PC-3 (cell line): ENCODE results near the gene DSCAM. TPM values are rescaled to one million over a fixed set of nuclear protein-coding genes. Genes with fewer than 3 reads are reported as not detected.

Experiments used
- ATAC-seq: fragments of 200-7000 bp; cut with Tn5 transposase; 2 replicates; pipeline ENCODE4 v1.9.1; 2020; ENCODE audit warnings: mild to moderate bottlenecking, moderate library complexity
- BruUV-seq: library from RNA; stranded (reverse); fragments of 400-500 nt; replicated peaks from 2 replicates; lab custom pipeline; 2021; lab: Mats Ljungman, UMichigan
- CTCF ChIA-PET: fragments of 300-600 bp; sonication (Branson Sonifier 250); formaldehyde crosslinking; loops from one replicate; lab custom pipeline; 2022; ENCODE audit warnings: antibody characterized with exemption; lab: Charles Lee
- POLR2A ChIA-PET: fragments of 300-600 bp; sonication (Branson Sonifier 250); formaldehyde crosslinking; loops from one replicate; lab custom pipeline; 2022; ENCODE audit warnings: antibody characterized with exemption; ENCODE audit not compliant: unreplicated experiment; lab: Charles Lee
- DNase-seq: peaks from one replicate; pipeline ENCODE4 v3.0.0-alpha.2; 2015
- H2AFZ ChIP-seq: fragments of 300-600 bp; sonication (generic); 2 replicates; pipeline ENCODE4 v1.6.0; 2016; ENCODE audit warnings: antibody characterized with exemption, low read length
- H3F3A ChIP-seq: fragments of 300-600 bp; sonication (generic); one replicate; pipeline ENCODE4 v1.6.0; 2017; ENCODE audit warnings: antibody characterized with exemption, low read length, control low read depth, mild to moderate bottlenecking; ENCODE audit not compliant: unreplicated experiment
- H3K27ac ChIP-seq: fragments of 300-600 bp; sonication (generic); 2 replicates; pipeline ENCODE4 v1.5.1; 2016; ENCODE audit warnings: mild to moderate bottlenecking, low read length
- H3K27me3 ChIP-seq: fragments of 300-600 bp; sonication (generic); 2 replicates; pipeline ENCODE4 v1.6.1; 2016; ENCODE audit warnings: low read length, mixed read lengths
- H3K36me3 ChIP-seq: fragments of 300-600 bp; sonication (generic); 2 replicates; pipeline ENCODE4 v1.6.1; 2016; ENCODE audit warnings: low read depth, mixed run types, low read length, mixed read lengths
- H3K4me1 ChIP-seq: fragments of 300-600 bp; sonication (generic); 2 replicates; pipeline ENCODE4 v1.5.1; 2016; ENCODE audit warnings: low read length; ENCODE audit not compliant: insufficient read depth
- H3K4me2 ChIP-seq: fragments of 300-600 bp; sonication (generic); 2 replicates; pipeline ENCODE4 v1.6.0; 2016; ENCODE audit warnings: low read length
- H3K4me3 ChIP-seq: fragments of 300-600 bp; sonication (generic); 2 replicates; pipeline ENCODE4 v1.5.1; 2016; ENCODE audit warnings: mild to moderate bottlenecking, low read length, mixed read lengths
- H3K79me2 ChIP-seq: fragments of 300-600 bp; sonication (generic); 2 replicates; pipeline ENCODE4 v1.6.1; 2017; ENCODE audit warnings: low read length, mixed read lengths
- H3K9ac ChIP-seq: fragments of 300-600 bp; sonication (generic); 2 replicates; pipeline ENCODE4 v1.6.0; 2016; ENCODE audit warnings: mild to moderate bottlenecking, low read length
- H3K9me2 ChIP-seq: fragments of 300-600 bp; sonication (generic); replicated peaks from 2 replicates; pipeline ENCODE4 v1.6.1; 2016; ENCODE audit warnings: mixed run types, low read length, mixed read lengths
- H3K9me3 ChIP-seq: fragments of 300-600 bp; sonication (generic); 2 replicates; pipeline ENCODE4 v1.6.1; 2016; ENCODE audit warnings: low read length, mixed read lengths
- H4K20me1 ChIP-seq: fragments of 300-600 bp; sonication (generic); 2 replicates; pipeline ENCODE4 v1.6.1; 2016; ENCODE audit warnings: low read length, mixed read lengths
- CTCF ChIP-seq: fragments of 300-600 bp; sonication (generic); conservative IDR thresholded peaks from 2 replicates; pipeline ENCODE4 v1.5.1; 2017; ENCODE audit warnings: antibody characterized with exemption, low read depth, mild to moderate bottlenecking, low read length
- EZH2 ChIP-seq: fragments of 300-600 bp; sonication (generic); IDR thresholded peaks from one replicate; pipeline ENCODE4 v1.6.1; 2017; ENCODE audit warnings: antibody characterized with exemption, mild to moderate bottlenecking, low read length; ENCODE audit not compliant: unreplicated experiment
- EZH2phosphoT487 ChIP-seq: fragments of 300-600 bp; sonication (generic); IDR thresholded peaks from 2 replicates; pipeline ENCODE4 v1.6.1; 2018; ENCODE audit warnings: mild to moderate bottlenecking, antibody characterized with exemption, low read length, borderline replicate concordance
- intact Hi-C: fragments of 100-400 bp; cut with micrococcal nuclease; formaldehyde crosslinking; loops from 2 replicates; pipeline ENCODE4 v1.9.0; 2023
- total RNA-seq: library from RNA; depleted of rRNA; stranded (reverse); fragments of >200 nt; gene quantifications from 2 replicates; pipeline ENCODE4 v1.2.3, GENCODE V29; 2014

DSCAM gene
- total RNA-seq, 1 experiment from 2014 or later: not detected

GRCh38 chr21:40736145-40736544 is 110.8 kb downstream of the DSCAM start:
- intact Hi-C loops: no loop called here
- no peaks in the 10 kb centered on the region for H3K9me2 ChIP-seq
- no peaks in the 10 kb centered on the region for H3F3A ChIP-seq
- H3K27ac ChIP-seq: no peak overlapping the region
- ATAC-seq (no peak), DNase-seq (no peak)
- H3K4me2 ChIP-seq: no peak overlapping the region
- H3K4me3 ChIP-seq: no peak overlapping the region
- H3K79me2 ChIP-seq: no peaks in the 10 kb centered on the region
- no peak for TF ChIP-seq EZH2
- no peak for TF ChIP-seq EZH2phosphoT487
- TF ChIP-seq CTCF: no peak
- H3K4me1 ChIP-seq: no peaks in the 10 kb centered on the region
- peaks cover 30% of the 10 kb centered on the region for H3K9me3 ChIP-seq
- BruUV-seq: no TSS peak
- no peaks in the 10 kb centered on the region for H4K20me1 ChIP-seq
- no peak overlapping the region for H3K9ac ChIP-seq
- no peaks in the 10 kb centered on the region for H3K27me3 ChIP-seq
- no peak overlapping the region for H2AFZ ChIP-seq
- ChIA-PET CTCF (no interaction called here), POLR2A (interaction anchor here (0.7 kb wide), 1 partner anchor 66 kb away, joined by 3 read pairs; no protein-coding TSS in a partner anchor)
- no peaks in the 10 kb centered on the region; the same call in 1 of the 2 replicates for H3K36me3 ChIP-seq

- no peaks in the 10 kb centered on the region for H3F3A ChIP-seq
- H2AFZ ChIP-seq: no peak overlapping the region
- no TSS peak for BruUV-seq
- intact Hi-C loops: no loop called here
- no peaks in the 10 kb centered on the region for H3K79me2 ChIP-seq
- DNase-seq: no peak
- POLR2A ChIA-PET: no interaction called here
- no peaks in the 10 kb centered on the region for H3K27me3 ChIP-seq
- CTCF ChIA-PET: no interaction called here
- H3K4me2 ChIP-seq: no peak overlapping the region
- H4K20me1 ChIP-seq: no peaks in the 10 kb centered on the region
- H3K9me3 ChIP-seq: peaks cover 36% of the 10 kb centered on the region
- H3K27ac ChIP-seq: no peak overlapping the region
- H3K4me3 ChIP-seq: no peak overlapping the region
- TF ChIP-seq CTCF (no peak), EZH2 (no peak), EZH2phosphoT487 (no peak)
- ATAC-seq: no peak
- H3K9me2 ChIP-seq: no peaks in the 10 kb centered on the region
- H3K36me3 ChIP-seq: no peaks in the 10 kb centered on the region; the same call in 1 of the 2 replicates
- no peak overlapping the region for H3K9ac ChIP-seq
- no peaks in the 10 kb centered on the region for H3K4me1 ChIP-seq
Observed at GRCh38 chr21:40733024-40733397, 113.9 kb downstream of the DSCAM start.

GRCh38 chr21:40732253-40733023 is 114.5 kb downstream of the DSCAM start:
- Histone ChIP-seq H3K9me2 (no peaks in the 10 kb centered on the region), H3K4me1 (no peaks in the 10 kb centered on the region), H3K27me3 (no peaks in the 10 kb centered on the region), H3K79me2 (no peaks in the 10 kb centered on the region), H3K4me2 (no peak overlapping the region), H2AFZ (no peak overlapping the region), H3F3A (no peaks in the 10 kb centered on the region), H3K9ac (no peak overlapping the region), H3K27ac (no peak overlapping the region), H3K4me3 (no peak overlapping the region), H3K36me3 (no peaks in the 10 kb centered on the region; the same call in 1 of the 2 replicates), H3K9me3 (peaks cover 33% of the 10 kb centered on the region), H4K20me1 (no peaks in the 10 kb centered on the region)
- BruUV-seq: no TSS peak
- DNase-seq (no peak), ATAC-seq (no peak)
- intact Hi-C loops: no loop called here
- TF ChIP-seq EZH2phosphoT487 (no peak), EZH2 (no peak), CTCF (no peak)
- CTCF ChIA-PET: no interaction called here
- POLR2A ChIA-PET: no interaction called here
